ENCODE results near the gene FBF1. TPM values are rescaled to one million over a fixed set of nuclear protein-coding genes. Genes with fewer than 3 reads are reported as not detected.
A peak's percentile ranks its signal among the peaks of the same experiment; 100 is the strongest.
"Not testable (repeated sequence)": the region's sequence is repeated elsewhere in the genome, so short reads cannot be mapped to it uniquely, and the experiment has no call there.

The FBF1 gene, protein sequence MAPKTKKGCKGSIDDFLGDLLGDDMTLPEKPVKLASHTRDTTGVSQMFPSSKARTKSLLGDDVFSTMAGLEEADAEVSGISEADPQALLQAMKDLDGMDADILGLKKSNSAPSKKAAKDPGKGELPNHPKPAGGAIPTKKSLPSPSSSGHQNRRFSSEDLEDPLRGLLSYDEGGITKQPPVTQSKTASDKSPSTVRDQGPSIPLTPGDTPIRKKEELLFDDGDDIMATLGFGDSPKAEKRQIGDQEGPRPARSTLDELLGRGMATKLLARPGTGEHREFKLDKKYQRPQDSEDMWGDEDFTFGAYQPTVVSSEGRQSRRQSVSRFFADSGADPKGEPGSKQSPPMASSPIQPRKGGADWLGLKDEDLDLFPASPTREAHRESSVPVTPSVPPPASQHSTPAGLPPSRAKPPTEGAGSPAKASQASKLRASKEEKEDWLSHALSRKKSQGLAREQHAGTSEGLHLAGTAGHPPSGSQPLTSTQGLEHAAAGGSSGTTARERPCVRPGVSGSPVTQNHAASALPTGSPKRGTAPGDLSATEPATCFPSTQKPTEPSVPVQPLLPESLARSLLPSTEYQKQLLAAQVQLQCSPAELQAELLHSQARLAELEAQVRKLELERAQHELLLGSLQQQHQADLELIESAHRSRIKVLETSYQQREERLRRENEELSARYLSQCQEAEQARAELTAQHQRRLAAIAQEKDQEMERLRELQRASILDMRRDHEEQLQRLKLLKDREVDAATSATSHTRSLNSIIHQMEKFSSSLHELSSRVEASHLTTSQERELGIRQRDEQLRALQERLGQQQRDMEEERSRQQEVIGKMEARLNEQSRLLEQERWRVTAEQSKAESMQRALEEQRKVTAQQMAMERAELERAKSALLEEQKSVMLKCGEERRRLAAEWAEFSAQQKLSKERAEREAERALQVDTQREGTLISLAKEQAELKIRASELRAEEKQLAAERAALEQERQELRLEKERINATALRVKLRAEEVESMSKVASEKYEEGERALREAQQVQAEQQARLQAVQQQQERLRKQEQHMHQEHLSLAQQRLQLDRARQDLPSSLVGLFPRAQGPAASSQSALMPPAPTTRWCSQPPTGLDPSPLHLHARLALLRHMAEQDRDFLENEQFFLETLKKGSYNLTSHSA
- total RNA-seq (2014; rRNA removed; shearing (Covaris generic)): 6.8 and 9.1 TPM in 2 replicates
- 54.3 and 57.6 TPM in 2 replicates for polyA plus RNA-seq (2014; cell fraction: nucleus; rRNA removed)

GRCh38 chr17:75940727-75941441, at the start of gene FBF1:
Gene FBF1 (minus strand): TSS chr17:75941042. CDS start chr17:75938149, 2,893 bp downstream.
- DNase-seq (ENCODE audit: extremely low read depth, low read depth): peak; percentile 93

DNA sequence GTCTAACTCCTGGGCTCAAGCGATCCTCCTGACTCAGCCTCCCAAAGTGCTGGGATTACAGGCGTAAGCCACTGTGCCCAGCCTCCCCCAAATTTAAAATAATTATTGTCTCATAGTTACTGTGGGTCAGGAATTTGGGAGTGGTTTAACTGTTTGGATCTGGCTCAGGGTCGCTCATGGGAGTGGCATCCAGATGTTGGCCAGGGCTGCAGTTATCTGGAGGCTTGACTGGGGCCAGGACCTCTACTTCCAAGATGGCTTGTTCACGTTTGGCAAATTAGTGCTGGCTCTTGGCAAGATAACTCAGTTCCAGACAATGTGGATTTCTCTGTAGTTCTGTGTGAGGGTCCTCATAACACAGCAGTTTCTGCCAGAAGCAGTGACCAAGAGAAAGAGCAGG, 46.2 kb upstream of the FBF1 start:
- no peak for DNase-seq (ENCODE audit: extremely low read depth, low read depth)

DNA sequence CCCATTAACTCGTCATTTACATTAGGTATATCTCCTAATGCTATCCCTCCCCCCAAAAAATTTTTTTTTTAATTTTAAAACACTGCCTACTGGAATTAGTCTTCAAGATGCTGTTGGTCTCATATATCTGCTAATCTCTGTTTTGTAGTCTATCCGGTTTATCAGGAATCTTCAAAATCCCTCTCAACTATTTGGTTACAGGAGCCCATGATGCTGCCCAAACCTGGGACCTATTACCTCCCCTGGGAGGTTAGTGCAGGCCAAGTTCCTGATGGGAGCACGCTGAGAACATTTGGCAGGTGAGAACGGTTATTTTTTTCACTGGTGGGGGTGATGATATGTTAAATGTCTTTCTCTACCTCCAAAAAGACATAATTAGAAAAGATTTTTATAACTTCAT, 45.1 kb upstream of the FBF1 start:
- no peak for DNase-seq (ENCODE audit: extremely low read depth, low read depth)

- DNase-seq (ENCODE audit: extremely low read depth, low read depth): no peak
Measured at GRCh38 chr17:75983501-75984181, 42.8 kb upstream of the FBF1 start.

DNA sequence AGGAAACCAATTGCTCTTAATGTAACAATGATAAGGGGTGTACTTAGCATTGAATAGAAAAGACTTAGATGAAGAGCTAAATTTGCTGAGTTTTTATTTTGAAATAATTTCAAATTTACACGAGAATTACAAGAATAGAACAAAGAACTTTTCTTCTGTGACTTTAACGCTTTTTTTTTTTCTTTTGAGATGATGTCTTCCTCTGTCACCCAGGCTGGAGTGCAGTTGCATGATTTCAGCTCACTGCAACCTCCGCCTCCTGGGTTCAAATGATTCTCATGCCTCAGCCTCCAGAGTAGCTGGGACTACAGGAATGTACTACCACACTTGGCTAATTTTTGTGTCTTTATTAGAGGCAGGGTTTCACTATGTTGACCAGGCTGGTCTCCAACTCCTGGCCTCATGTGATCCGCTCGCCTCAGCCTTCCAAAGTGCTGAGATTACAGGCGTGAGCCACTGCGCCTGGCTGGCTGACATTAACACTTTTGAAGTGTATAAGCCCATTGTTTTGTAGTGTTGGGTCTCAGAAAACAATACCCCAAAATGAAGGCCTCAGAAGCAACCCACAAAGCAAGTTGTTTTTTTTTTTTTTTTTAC, 40.3 kb upstream of the FBF1 start:
- DNase-seq (ENCODE audit: extremely low read depth, low read depth): no peak

- DNase-seq (ENCODE audit: extremely low read depth, low read depth): no peak
Measured at GRCh38 chr17:75980188-75981018, 39.6 kb upstream of the FBF1 start.

GRCh38 chr17:75979705-75980187, 38.9 kb upstream of the FBF1 start:
- peak; percentile 33 for DNase-seq (ENCODE audit: extremely low read depth, low read depth)

DNA sequence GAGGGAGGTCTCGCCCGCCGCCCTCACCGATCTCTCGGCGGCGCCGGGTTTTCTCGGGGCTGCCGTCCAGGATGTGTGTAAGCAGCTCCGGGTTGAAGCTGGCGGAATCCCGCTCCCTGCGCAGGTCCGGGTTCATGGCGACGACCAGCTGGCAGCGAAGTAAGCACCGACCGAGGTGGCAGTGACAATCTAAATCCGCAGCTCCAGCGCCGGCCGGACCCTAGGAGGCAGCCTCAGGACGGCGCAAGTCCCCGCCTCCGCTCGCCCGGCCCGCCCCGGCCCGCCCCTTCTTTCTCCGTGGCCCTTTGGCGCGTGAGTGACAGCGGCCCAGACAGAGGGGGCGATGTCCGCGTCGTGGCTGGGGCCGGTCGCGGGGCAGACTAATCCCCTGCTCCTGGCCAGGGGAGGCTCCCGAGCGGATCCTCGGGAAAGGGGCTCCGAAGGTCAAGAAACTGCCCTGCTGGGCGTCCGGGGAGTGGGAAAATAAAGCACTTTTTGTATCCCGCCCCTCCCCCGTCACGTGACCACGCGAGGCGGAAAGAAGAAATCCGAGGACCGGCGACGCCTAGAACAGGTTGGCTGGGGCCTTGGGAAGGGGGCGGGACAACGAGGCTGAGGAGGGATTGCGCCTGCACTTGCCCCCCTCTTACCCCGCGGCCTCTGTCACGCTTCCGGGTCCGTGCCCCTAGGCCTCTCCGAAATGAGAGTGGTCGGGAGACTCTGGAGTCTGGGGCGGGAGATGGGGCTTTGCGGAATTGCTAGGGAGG, 38.3 kb upstream of the FBF1 start, which contains the start of the genes ACOX1 and TEN1:
ACOX1 (minus strand) TSS at position 229 of the 767 bp plus-strand sequence; CDS start at position 136, 93 bp downstream.
TEN1 (plus strand) TSS at position 303 of the 767 bp plus-strand sequence. CDS start 6,953 bp downstream, outside the sequence.
- peak; percentile 96 for DNase-seq (ENCODE audit: extremely low read depth, low read depth)

- no peak for DNase-seq (ENCODE audit: extremely low read depth, low read depth)
Measured at GRCh38 chr17:75976175-75976848, 35.5 kb upstream of the FBF1 start.

- DNase-seq (ENCODE audit: extremely low read depth, low read depth): no peak
Measured at GRCh38 chr17:75975757-75976174, 34.9 kb upstream of the FBF1 start.

GRCh38 chr17:75975187-75975586, 34.3 kb upstream of the FBF1 start:
- DNase-seq (ENCODE audit: extremely low read depth, low read depth): not testable (repeated sequence)

GRCh38 chr17:75970626-75971025, 29.8 kb upstream of the FBF1 start:
- DNase-seq (ENCODE audit: extremely low read depth, low read depth): no peak

- DNase-seq (ENCODE audit: extremely low read depth, low read depth): no peak
Measured at GRCh38 chr17:75970011-75970523, 29.2 kb upstream of the FBF1 start.

DNA sequence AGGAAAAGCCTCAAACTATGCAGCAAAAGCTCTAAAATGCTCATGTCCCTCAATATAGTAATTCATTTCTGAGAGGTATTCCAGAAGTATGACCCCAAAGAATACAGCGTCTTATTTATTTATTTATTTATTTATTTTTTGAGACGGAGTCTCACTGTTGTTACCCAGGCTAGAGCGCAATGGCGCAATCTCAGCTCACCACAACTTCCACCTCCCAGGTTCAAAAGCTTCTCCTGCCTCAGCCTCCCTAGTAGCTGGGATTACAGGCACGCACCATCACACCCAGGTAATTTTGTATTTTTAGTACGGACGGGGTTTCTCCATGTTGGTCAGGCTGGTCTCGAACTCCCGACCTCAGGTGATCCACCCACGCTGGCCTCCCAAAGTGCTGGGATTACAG, 28.2 kb upstream of the FBF1 start:
- not testable (repeated sequence) for DNase-seq (ENCODE audit: extremely low read depth, low read depth)

GRCh38 chr17:75965468-75965867, 24.6 kb upstream of the FBF1 start:
- DNase-seq (ENCODE audit: extremely low read depth, low read depth): no peak

- DNase-seq (ENCODE audit: extremely low read depth, low read depth): no peak
Measured at GRCh38 chr17:75959839-75960511, 19.1 kb upstream of the FBF1 start.

Data from NCI-H460 (cell line).